HG03521 (cell line): ENCODE measurements around the gene MYDGF.
"Not testable (repeated sequence)": the region's sequence is repeated elsewhere in the genome, so short reads cannot be mapped to it uniquely, and the experiment has no call there.

Source experiments
- ATAC-seq: cut with Tn5 transposase; IDR thresholded peaks from one replicate; pipeline ENCODE4 v1.9.1; 2021; ENCODE audit warnings: mild to moderate bottlenecking, moderate library complexity; ENCODE audit not compliant: unreplicated experiment

The MYDGF gene

GRCh38 chr19:4669723-4670480, at the start of gene MYDGF:
TSS of gene MYDGF (minus strand) at chr19:4670342. CDS start at chr19:4670334, 8 bp downstream.
- peak; percentile 96 for ATAC-seq

DNA sequence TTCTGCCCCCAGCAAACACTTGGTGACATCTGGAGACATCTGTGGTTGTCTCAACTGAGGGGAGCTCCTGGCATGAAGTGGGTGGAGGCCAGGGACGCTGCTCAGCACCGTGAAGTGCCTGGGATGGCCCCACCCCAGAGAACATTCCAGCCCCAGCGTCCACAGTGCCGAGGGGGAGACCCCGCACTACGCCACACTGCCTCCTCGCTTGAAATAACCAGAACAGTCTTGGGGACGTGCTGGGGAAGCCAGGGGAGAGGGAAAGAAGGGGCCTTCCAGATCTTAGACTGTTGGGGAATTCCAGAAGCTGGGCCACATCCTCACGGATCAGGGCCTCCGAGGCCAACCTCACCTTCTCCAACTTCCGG, 49.3 kb upstream of the MYDGF start:
- no peak for ATAC-seq

- ATAC-seq: no peak
These were observed 48.0 kb upstream of the MYDGF start for GRCh38 chr19:4717966-4718701.

DNA sequence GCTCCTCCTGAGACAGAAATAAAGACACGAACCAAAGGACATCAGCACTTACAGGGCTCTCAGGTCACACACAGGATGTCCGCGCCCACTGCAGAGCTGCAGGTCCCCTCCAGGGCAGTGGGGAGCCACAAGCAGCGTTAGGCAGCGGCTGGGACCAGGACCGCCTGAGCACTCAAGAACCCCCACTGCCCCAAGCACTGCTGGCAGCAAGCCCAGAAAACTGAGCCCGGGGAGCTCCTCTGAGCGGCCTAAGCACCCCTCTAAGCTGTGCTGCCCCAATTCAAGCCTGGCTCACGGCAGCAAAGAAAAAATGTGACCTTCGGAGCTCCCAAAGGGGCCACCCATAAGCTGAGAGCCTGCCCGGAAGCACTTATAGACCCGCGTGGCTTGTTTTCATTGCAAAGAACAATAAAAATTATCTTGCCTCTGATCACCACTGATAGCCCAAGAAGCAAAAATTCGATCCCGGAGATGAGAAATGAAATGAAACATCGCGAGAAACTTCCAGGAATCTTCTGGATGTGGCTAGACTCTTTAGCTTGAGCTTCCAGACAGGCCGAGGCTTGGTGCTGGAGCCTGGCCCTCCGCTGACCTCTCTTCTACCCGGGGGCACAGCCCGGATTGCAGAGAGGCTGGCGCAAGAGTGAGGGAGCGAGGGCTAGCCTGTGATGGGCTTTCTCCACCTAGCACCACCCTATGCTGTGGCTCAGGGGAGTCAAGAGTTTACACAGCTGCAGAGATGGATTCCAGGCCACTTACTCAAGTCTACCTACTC, 47.2 kb upstream of the MYDGF start:
- ATAC-seq: no peak

GRCh38 chr19:4715529-4716221, 45.5 kb upstream of the MYDGF start:
- ATAC-seq: no peak

GRCh38 chr19:4715178-4715528, 45.0 kb upstream of the MYDGF start:
- not testable (repeated sequence) for ATAC-seq

- no peak for ATAC-seq
These were observed 43.9 kb upstream of the MYDGF start for GRCh38 chr19:4714016-4714415.

- ATAC-seq: no peak
These were observed 43.3 kb upstream of the MYDGF start for GRCh38 chr19:4713384-4713951.

DNA sequence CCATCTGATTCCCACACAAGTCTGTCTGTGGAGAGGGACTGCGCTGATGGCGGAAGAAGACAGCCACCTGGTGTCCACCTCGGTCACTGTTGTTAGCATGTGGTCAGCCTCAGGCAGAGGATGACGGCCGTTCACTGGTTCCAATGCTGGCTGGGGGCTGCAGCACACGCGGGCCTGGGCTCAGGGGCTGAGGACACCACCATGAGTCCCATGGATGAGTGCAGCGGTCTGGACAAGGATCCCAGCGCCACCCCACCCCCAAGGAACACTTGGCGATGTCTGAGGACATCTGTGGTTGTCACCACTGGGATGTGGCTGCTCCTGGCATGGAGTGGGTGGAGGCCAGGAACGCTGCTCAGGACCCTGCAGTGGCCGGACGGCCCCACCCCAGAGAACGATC, 42.6 kb upstream of the MYDGF start:
- no peak for ATAC-seq

DNA sequence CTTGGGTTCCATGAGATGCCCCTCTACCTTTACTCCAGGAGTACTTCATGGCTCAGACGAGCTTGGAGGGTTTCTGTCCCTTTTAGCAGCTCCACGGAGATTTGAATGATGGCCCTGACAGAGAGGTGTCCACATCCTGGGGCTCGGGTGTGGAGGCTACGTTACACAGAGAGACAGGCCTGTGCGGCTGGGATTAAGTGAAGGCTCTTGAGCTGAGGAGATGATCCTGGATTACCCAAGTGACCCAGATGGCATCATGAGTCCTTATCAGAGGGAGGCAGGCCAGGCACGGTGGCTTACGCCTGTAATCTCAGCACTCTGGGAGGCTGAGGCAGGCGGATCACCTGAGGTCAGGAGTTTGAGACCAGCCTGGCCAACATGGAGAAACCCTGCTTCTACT, 41.1 kb upstream of the MYDGF start:
- ATAC-seq: no peak

GRCh38 chr19:4710281-4710600, 40.1 kb upstream of the MYDGF start:
- no peak for ATAC-seq

DNA sequence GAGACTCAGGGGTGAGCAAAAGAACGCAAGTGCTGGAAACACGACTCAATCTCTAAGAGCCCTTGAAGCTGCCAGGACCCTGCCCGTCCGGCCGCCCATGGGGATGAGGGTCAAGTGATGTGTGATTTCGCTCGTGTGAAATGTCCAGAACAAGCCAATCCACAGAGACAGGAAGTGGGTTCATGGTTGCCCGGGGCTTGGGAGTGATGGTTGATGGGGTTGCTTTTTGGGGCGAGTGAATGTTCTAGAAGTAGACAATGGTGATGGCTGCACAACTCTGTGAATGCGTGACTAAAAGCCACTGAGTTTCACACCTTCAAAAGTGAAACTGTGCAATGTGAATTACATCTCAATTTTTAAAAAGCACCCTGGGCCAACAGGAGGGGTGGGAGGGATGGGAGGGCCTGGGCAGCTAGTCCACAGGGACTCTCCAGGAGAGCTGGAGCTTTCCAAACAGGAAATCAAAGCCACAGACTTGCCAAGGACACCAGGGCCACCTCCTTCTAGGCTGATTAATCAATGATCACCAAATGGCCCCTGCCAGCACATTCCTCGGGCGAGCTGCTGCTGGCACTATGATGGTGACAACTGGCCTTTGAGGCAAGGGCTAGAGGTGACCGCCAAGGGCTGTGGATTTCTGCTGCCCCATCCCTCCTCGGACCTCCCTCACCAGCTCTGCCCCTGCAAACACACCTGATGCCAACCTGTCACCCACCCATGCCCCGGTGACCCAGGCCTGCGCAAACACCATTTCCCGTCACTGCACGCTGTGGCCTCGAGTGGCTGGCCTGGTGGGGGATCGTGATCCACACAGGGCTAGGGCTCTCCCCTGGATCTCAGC, 39.5 kb upstream of the MYDGF start:
- ATAC-seq: no peak

DNA sequence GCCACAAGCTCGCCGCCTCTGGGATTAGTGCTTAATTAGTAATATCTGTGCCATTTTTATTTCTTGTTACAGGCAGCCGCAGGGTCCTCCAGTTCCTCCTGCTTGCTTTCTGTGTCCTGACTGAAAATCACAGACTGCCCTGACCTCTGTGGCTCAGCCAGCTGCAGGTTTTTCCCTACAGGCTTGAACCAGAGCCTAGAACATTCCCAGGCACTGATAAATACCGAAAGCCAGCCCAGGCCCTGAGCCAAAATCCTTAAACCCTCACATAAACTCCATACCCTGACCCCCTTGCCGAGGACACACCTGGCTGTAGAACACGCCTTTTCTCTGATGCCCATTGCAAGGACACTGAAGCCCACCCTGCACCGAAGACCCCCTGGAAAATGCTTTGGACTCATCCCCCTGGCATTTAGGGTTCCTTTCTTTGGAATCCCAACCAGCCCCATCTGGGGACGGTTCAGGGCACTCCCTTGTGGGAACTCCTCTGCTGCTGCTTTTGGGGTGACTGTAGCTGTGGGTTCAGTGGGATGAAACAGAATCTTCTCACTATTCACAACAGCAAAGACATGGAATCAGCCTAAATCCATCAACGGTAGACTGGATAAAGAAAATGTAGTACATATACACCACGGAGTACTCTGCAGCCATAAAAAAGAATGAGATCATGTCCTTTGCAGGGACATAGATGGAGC, 38.0 kb upstream of the MYDGF start:
- no peak for ATAC-seq

DNA sequence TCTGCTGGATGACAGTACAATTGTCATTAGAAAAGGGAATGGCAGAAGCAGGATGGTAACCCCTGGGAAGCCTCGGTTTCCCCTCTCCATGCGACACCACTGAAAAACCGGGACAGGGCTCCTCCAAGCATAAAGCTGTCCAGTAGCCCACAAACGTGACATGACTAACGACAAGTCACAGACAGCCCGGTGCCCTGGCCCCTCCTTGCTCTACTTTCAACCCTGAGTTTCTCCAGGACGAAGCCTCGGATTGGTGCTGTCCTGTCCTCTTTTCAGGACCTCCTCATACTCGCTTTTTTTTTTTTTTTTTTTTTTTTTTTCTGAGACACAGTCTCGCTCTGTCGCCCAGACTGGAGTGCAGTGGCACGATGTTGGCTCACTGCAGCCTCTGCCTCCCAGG, 37.2 kb upstream of the MYDGF start:
- no peak for ATAC-seq

GRCh38 chr19:4705413-4706131, 35.4 kb upstream of the MYDGF start:
- no peak for ATAC-seq

- no peak for ATAC-seq
These were observed 34.2 kb upstream of the MYDGF start for GRCh38 chr19:4704317-4704673.

GRCh38 chr19:4703671-4704316, 33.7 kb upstream of the MYDGF start:
- no peak for ATAC-seq

DNA sequence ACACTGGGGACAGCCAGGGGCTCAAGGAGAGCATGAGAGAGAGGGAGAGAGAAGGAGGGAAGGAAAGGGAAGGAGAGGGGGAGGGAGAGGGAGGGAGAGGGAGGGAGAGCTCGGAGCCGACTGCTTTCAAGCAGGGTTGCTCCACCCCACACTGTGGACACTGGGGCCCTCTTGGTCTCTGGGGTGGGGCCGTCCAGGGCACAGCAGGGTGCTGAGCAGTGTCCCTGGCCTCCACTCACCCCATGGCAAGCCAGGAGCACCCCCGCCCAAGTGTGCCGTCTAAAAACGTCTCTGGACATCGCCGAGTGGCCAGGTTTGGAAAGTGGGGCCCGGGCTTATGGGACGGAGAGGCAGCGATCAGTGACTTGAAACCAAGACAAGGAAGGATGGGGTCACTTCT, 32.6 kb upstream of the MYDGF start:
- no peak for ATAC-seq

GRCh38 chr19:4701557-4701956, 31.4 kb upstream of the MYDGF start:
- no peak for ATAC-seq
